ENCODE results near the gene PREX1.

The PREX1 gene

GRCh38 chr20:48629069-48629959 lies 198.5 kb downstream of the PREX1 start:
- DNase-seq, result no peak

DNA sequence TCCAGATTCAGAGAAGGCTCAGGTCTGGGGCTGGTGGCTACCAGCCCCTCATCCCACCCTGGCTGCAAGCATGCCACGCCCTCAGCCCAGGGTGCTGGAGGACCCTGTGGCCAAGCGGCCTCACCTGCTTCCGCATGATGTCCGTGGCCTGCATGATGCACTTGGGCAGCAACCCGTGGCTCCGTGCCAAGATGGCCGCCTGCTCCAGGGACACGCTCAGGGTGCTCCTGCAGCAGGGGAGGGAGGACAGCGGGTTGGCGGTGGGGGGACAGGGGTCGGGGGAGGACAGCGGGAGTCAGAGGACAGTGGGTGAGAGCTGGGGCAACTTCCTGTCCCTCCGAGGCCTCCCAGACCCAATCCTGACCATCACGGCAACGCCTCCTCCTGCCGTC lies 200.1 kb downstream of the PREX1 start:
- DNase-seq, result no peak

GRCh38 chr20:48626938-48627736 lies 200.7 kb downstream of the PREX1 start:
- DNase-seq, result no peak

DNA sequence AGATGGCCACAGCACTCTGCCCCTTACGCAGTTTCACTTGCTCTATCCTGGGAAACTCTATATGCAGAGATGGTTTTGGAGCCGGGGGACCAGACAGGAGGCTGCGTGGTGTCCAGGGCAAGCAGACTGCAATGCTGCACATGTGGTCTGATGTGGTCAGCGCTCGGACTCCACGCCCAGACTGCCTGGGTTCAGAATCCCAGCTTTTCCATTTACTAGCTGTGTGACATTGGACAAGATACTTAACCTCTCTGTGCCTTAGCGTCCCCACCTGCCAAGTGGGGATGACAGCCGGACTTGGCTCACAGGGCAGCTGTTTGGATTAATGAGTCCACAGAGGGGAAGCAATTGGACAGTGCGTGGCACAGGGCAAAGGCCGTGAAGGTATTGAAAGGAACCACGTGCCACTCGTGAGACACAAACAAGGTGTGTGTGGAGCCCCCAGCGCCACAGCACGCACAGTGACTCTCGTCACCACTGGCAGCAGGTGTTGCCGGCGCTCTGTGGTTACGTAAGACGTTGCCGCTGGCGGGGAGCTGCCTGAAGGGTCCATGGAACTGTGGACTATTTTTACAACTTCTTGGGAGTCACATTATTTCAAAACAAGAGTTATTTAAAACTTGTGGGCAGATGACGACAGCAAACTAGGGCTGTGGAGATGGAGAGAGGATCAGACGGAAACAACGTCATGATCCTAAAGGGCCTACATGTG lies 201.4 kb downstream of the PREX1 start:
- no peak for DNase-seq

DNA sequence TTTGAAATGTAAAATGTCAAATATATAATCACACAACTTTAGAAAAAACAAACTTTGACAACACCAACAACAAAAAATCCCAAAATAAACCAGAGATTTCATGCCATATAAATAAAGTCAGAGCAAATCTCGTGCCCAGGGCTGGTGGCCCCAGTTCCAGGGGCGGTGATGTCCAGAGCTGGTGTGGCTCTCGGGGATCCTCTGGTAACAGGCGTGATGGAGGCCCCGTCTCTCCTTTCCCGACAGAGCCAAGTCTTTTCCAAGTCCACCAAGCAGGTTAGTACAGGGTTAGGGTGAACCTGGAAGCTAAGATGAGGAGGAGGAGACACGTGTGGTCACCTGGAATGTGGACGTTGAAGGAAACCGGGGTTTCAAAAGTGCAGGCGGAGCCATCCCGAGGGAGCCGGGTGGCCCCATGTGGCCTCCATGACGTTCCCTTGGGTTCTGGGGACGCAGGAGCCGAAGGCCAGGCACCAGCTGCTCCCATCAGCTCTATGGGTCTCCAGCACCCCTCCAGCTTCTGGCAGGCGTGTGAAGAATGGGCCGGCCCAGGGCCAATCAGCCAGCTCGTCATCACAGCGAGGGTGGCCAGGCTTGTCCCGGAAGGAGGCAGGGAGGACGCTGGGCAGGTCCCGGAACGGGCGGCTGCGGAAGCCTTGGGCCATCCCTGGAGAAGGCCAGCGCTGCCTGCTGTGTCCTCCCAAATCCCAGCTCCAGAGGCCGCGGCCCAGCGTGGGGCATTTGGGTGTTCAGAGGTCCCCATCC lies 202.5 kb downstream of the PREX1 start:
- no peak for DNase-seq

- DNase-seq, result no peak
Observed at GRCh38 chr20:48624315-48625020, 203.3 kb downstream of the PREX1 start.

GRCh38 chr20:48623906-48624265 lies 203.9 kb downstream of the PREX1 start:
- DNase-seq, result no peak

GRCh38 chr20:48623176-48623905 lies 204.5 kb downstream of the PREX1 start:
- no peak for DNase-seq

GRCh38 chr20:48622421-48622820 lies 205.4 kb downstream of the PREX1 start:
- no peak for DNase-seq

GRCh38 chr20:48621376-48622078 lies 206.3 kb downstream of the PREX1 start:
- DNase-seq, result no peak

- peak; percentile 95 for DNase-seq
Observed at GRCh38 chr20:48620507-48621375, 207.1 kb downstream of the PREX1 start.

DNA sequence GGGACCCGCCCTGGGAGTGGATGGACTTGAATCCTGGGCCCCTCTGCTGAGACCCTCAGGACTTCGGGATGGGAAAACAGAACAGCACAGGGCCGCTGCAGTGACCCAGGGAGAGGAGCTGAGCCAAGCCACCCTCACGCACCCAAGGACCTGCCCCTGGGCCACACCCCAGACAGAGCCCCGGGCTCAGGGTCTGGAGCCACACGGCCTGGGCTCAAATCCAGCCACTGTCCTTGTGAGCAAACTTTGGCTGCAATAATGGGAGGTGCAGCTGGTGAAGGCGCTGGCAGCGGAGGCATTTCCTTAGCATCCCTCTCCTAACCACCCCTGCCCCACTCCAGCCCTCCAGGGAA lies 207.7 kb downstream of the PREX1 start:
- no peak for DNase-seq

DNA sequence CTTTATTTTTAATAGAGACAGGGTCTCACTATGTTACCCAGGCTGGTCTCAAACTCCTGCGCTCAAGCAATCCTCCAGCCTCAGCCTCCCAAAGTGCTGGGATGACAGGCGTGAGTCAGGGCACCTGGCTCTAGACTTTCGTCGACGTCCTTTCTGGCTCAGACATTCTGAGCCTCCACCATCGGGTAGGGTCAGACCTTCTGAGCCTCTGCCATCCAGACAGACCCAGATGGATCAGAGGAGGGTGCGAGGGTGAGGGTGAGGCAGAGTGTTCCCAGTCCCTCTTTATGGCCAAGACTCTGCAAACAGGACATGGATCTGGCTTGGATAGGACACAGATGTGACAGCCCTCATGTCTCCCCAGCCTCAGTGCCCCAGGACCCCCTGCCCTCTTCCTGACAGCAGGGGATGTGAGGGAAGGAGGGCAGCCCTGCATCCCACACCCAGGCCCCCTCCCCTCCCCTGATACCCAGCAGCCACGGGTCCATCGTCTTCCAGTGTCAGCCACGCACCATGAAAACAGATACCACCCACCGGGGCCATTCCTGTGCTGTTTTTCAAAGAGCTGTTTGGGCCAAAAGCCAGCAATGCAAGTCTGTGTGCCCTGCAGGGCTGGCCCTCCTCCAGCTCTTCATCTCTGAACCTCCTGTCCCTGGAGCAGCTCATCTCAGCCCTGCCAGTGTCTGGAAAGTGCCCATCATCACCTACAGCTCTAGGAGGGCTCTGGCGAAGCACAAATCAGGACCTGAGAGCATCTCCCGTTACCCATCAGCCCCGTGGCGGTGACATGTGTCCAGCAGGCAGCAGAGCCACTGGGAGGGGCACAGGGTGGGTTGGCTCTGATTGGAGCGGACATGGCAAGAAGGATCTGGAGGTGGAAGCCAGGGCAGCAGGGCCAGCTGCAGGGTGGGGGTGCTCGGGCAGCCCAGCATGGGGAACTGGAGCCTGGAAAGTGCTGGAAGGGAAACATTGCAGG lies 208.4 kb downstream of the PREX1 start:
- DNase-seq, result no peak

GRCh38 chr20:48618631-48619030 lies 209.2 kb downstream of the PREX1 start:
- DNase-seq, result no peak

DNA sequence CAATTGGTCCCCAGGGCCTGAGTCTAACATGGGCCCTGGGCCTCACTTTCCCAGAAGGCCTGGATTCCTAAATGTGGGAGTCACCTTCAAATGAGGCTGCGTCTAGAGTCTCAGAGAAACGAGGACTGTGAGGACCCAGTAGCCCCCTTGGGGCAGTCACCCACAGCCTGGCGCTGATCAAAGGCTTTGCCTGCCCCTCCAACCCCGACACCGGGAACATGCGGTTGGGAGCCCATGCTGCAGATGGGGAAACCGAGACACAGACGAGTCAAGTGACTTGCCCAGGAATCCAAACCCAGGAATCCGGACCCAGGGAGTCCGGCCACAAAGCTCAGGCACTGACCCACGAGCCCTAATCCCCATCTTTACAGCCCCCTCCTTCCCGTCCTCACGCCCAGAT lies 209.7 kb downstream of the PREX1 start:
- no peak for DNase-seq

GRCh38 chr20:48617481-48617880 lies 210.3 kb downstream of the PREX1 start:
- no peak for DNase-seq

DNA sequence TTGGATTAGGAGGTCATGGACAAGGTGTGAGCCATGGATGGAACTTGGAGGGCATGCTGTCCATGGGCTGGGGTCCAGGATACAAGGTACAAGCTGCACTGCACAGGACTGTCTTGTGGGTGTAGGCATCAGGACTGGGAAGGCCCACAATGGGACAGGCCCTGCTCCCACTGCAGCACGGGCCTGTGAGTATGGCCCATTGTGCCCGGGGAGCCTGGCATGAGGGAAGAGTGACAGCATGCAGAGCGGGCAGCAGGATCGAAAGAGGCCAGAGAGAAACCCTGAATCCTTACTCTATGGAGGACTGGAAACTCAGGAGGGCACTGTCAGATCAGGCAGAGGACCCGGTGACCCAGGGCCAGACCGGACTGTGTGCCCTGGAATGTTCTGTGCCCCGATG lies 211.3 kb downstream of the PREX1 start:
- DNase-seq, result no peak

DNA sequence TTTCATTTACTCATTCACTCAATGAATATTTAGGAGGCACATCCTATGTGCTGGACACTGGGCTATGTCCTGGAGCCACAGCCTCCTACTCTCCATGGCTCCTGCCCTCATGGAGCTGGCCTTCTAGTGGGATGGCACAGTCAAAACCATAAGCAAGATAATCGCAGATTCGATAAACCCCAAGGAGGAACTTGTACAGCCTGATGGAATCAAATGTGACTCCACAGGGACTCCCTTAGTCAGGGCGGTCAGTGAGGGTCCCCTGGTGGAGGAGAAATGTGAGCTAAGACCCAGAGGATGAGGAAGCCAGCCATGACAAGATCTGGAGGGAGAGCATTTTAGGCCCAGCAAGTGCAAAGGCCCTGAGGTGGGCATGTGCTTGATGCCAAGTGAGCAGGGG lies 211.9 kb downstream of the PREX1 start:
- no peak for DNase-seq

Data from retina (tissue), 1 donor.